GM12878 (cell line): ENCODE results near the gene ZBTB7B. TPM values are rescaled to one million over a fixed set of nuclear protein-coding genes. Genes with fewer than 3 reads are reported as not detected.

Experiments
- ATAC-seq: fragments of 200-7000 bp; cut with Tn5 transposase; 3 replicates; pipeline ENCODE4 v1.9.1; 2020; ENCODE audit warnings: mild to moderate bottlenecking, moderate library complexity
- BruUV-seq: library from RNA; stranded (reverse); fragments of 400-500 nt; replicated peaks from 2 replicates; lab custom pipeline; 2021; lab: Mats Ljungman, UMichigan
- CTCF ChIA-PET: fragments of 300-600 bp; sonication (Branson Sonifier 250); formaldehyde crosslinking; extraction: SDS; loops from one replicate; lab custom pipeline; 2021; ENCODE audit warnings: inconsistent platforms; lab: Yijun Ruan, JAX
- POLR2A ChIA-PET: fragments of 350-600 bp; formaldehyde crosslinking; extraction: SDS; loops from one replicate; lab custom pipeline; 2021; ENCODE audit warnings: inconsistent platforms; lab: Charles Lee
- RAD21 ChIA-PET: fragments of 300-600 bp; sonication (Branson Sonifier 250); formaldehyde crosslinking; loops from one replicate; lab custom pipeline; 2023; ENCODE audit warnings: antibody characterized with exemption; ENCODE audit not compliant: unreplicated experiment; lab: Charles Lee
- SMC1A ChIA-PET: fragments of 300-600 bp; sonication (Branson Sonifier 250); formaldehyde crosslinking; loops from one replicate; lab custom pipeline; 2023; ENCODE audit not compliant: unreplicated experiment, uncharacterized antibody; lab: Charles Lee
- DNase-seq: peaks from one replicate; pipeline ENCODE4 v3.0.0-alpha.2; 2011; ENCODE audit warnings: low read depth, low spot score
- FAIRE-seq: peaks from 3 replicates; lab custom pipeline; 2011; peaks lifted over from hg19 to GRCh38; lab: Jason Lieb, UNC
- H2AFZ ChIP-seq: 2 replicates; pipeline ENCODE4 v1.6.0; 2011; ENCODE audit warnings: low read depth, low read length, control low read depth; ENCODE audit not compliant: control insufficient read depth
- H3K27ac ChIP-seq: 2 replicates; pipeline ENCODE4 v1.5.1; 2011; ENCODE audit warnings: control low read depth; ENCODE audit not compliant: control insufficient read depth, insufficient read depth
- H3K27me3 ChIP-seq, 2 experiments: replicated peaks in 1 of 2; 2 replicates each; pipeline versions ENCODE4 v1.6.0 to v1.6.1; 2011; ENCODE audit warnings: low read length in 1 of 2; ENCODE audit not compliant: control insufficient read depth in 2 of 2, insufficient read depth in 2 of 2
- H3K36me3 ChIP-seq, 2 experiments: 2 replicates each; pipeline ENCODE4 v1.5.1; 2011; ENCODE audit warnings: low read length in 1 of 2; ENCODE audit not compliant: control insufficient read depth in 2 of 2, insufficient read depth in 2 of 2
- H3K4me1 ChIP-seq: 2 replicates; pipeline ENCODE4 v1.6.1; 2011; ENCODE audit warnings: mild to moderate bottlenecking, low read length, moderate library complexity, mixed read lengths; ENCODE audit not compliant: control insufficient read depth, insufficient read depth
- H3K4me2 ChIP-seq: 2 replicates; pipeline ENCODE4 v1.6.0; 2011; ENCODE audit warnings: control low read depth; ENCODE audit not compliant: control insufficient read depth, insufficient read depth
- H3K4me3 ChIP-seq: fragments of 200-600 bp; sonication (generic); 2 replicates; pipeline ENCODE4 v1.5.1; 2016
- H3K79me2 ChIP-seq: 2 replicates; pipeline ENCODE4 v1.6.0; 2011; ENCODE audit warnings: low read length; ENCODE audit not compliant: control insufficient read depth, insufficient read depth
- H3K9ac ChIP-seq: 2 replicates; pipeline ENCODE4 v1.8.0; 2011; ENCODE audit warnings: low read length, control low read depth, mixed read lengths; ENCODE audit not compliant: control insufficient read depth, insufficient read depth
- H3K9me3 ChIP-seq: replicated peaks from 3 replicates; pipeline ENCODE4 v1.5.1; 2011; ENCODE audit warnings: mild to moderate bottlenecking, low read length; ENCODE audit not compliant: control insufficient read depth, insufficient read depth
- H4K20me1 ChIP-seq: 2 replicates; pipeline ENCODE4 v1.6.0; 2011; ENCODE audit not compliant: control insufficient read depth, insufficient read depth
- EGR1 ChIP-seq, 2 experiments: IDR thresholded peaks; 1 replicate in 1 of 2; 2 replicates in 1 of 2; pipeline ENCODE4 v1.6.1; 2011 to 2012; ENCODE audit warnings: low read depth in 2 of 2, low read length in 2 of 2, borderline replicate concordance in 1 of 2, mild to moderate bottlenecking in 1 of 2, moderate library complexity in 1 of 2
- RAD21 ChIP-seq: IDR thresholded peaks from 2 replicates; pipeline ENCODE4 v1.6.1; 2011; ENCODE audit warnings: mild to moderate bottlenecking, low read depth, low read length, moderate library complexity; ENCODE audit not compliant: insufficient read depth
- WGBS: methylation state at CpG from one replicate; pipeline ENCODE4 v1.1.6; 2016; ENCODE audit warnings: low lambda C conversion rate; ENCODE audit not compliant: insufficient replicate concordance, insufficient coverage; ENCODE audit errors: missing lambda C conversion rate; 5-methylcytosine and 5-hydroxymethylcytosine counted together
- in situ Hi-C: fragments of 300-500 bp; cut with MboI; formaldehyde crosslinking; loops from 9 replicates; pipeline ENCODE4 v1.14.3; 2018; ENCODE audit warnings: mixed read lengths
- intact Hi-C: fragments of 100-400 bp; cut with micrococcal nuclease; formaldehyde crosslinking; loops from one replicate; pipeline ENCODE4 v1.14.2; 2022; ENCODE audit not compliant: unreplicated experiment
- polyA plus RNA-seq, 11 experiments: library from polyadenylated mRNA; depleted of rRNA in 4 of 11; unstranded in 6 of 11; stranded (reverse) in 5 of 11; fragments of >200 nt; fragmentation: Nextera tagmentation in 4 of 11; fragmentation: Illumina TruSeq in 1 of 11; extraction: Ambion mirVana in 4 of 11; extraction: Trizol in 1 of 11; gene quantifications; 1 replicate in 1 of 11; 2 replicates in 10 of 11; pipeline versions ENCODE4 v1.2.1 to v1.2.3, GENCODE V29; 2011 to 2016; ENCODE audit warnings: inconsistent platforms in 2 of 11, missing spikeins in 2 of 11, low read depth in 1 of 11
- total RNA-seq, 4 experiments: library from RNA; depleted of rRNA in 3 of 4; stranded (reverse); fragments of >200 nt in 3 of 4; fragmentation: Illumina TruSeq in 1 of 4; extraction: Trizol in 1 of 4; gene quantifications; 2 replicates each; pipeline versions ENCODE4 v1.2.1 to v1.2.3, GENCODE V29; 2013 to 2021

The ZBTB7B gene
- total and polyA plus RNA-seq, 10 of the 15 experiments (the other 5 are each of a cell fraction or from before 2014, with no cell fraction given): 0.11 to 44.9 (median 11.3) TPM

DNA sequence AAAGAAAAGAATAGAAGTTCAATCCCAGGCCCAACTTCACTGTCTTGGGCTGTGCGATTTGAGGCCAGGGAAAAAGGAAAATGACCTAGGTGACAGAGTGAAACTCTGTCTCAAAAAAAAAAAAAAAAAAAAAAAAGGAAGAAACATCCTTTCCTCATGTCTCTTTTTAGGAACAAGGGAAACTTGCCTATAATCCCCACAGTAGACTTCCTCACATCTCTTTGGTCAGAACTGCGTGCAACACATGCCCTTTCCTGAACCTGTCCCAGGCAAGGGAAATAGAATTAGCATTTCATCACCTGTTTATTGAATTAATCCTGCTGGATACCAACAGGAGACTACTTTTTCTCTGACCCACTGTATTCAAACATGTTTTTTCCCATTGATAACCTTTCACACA lies 33.3 kb downstream of the ZBTB7B start:
- Histone ChIP-seq H3K9me3 (no peaks in the 10 kb centered on the region), H3K36me3 (no peaks in the 10 kb centered on the region), H2AFZ (no peak overlapping the region), H3K4me3 (no peak overlapping the region), H3K27me3 (peaks cover 2 to 5% of the 10 kb centered on the region in 2 experiments; a peak in 2 of 4 replicates), H3K4me1 (no peaks in the 10 kb centered on the region), H4K20me1 (no peaks in the 10 kb centered on the region), H3K79me2 (no peaks in the 10 kb centered on the region), H3K27ac (no peak overlapping the region), H3K4me2 (no peak overlapping the region), H3K9ac (no peak overlapping the region)
- CTCF ChIA-PET: no interaction called here
- DNase-seq (no peak), FAIRE-seq (no peak), ATAC-seq (no peak)
- in situ Hi-C loops: no loop called here
- intact Hi-C loops: no loop called here
- SMC1A ChIA-PET: no interaction called here
- TF ChIP-seq RAD21: no peak
- RAD21 ChIA-PET: no interaction called here
- BruUV-seq: no TSS peak
- POLR2A ChIA-PET: no interaction called here
- WGBS: 100% methylated on average over 1 of the region's 2 CpGs

GRCh38 chr1:155037043-155037442 lies 34.4 kb downstream of the ZBTB7B start:
- Histone ChIP-seq H3K27me3 (peaks cover 3 to 5% of the 10 kb centered on the region in 2 experiments; a peak in 2 of 4 replicates), H3K79me2 (no peaks in the 10 kb centered on the region), H3K9me3 (no peaks in the 10 kb centered on the region), H3K9ac (no peak overlapping the region)
- RAD21 ChIA-PET: interaction anchor here (0.9 kb wide), 1 partner anchor 11 kb away, joined by 3 read pairs; no protein-coding TSS in a partner anchor
- in situ Hi-C loops: no loop called here
- DNase-seq: no peak
- ATAC-seq: no peak
- intact Hi-C loops: no loop called here
- no TSS peak for BruUV-seq
- FAIRE-seq: no peak
- POLR2A ChIA-PET: no interaction called here
- 46% methylated on average over 3 of the region's 3 CpGs for WGBS
- TF ChIP-seq EGR1 (IDR thresholded peaks at IDR 0.05; ENCODE audit: borderline replicate concordance in 1 of 2, low read depth in 2 of 2, low read length in 2 of 2): no peak
- TF ChIP-seq, all 136 proteins: peak for 0
- Histone ChIP-seq H3K4me3 (no peak overlapping the region), H3K4me1 (no peaks in the 10 kb centered on the region), H3K4me2 (no peak overlapping the region), H4K20me1 (no peaks in the 10 kb centered on the region), H3K27ac (no peak overlapping the region), H3K36me3 (no peaks in the 10 kb centered on the region), H2AFZ (no peak overlapping the region)
- ChIA-PET SMC1A (no interaction called here), CTCF (no interaction called here)
